ENCODE measurements around the gene MED9. TPM values are rescaled to one million over a fixed set of nuclear protein-coding genes. Genes with fewer than 3 reads are reported as not detected.
"Not testable (repeated sequence)": the region's sequence is repeated elsewhere in the genome, so short reads cannot be mapped to it uniquely, and the experiment has no call there.

Gene MED9, protein sequence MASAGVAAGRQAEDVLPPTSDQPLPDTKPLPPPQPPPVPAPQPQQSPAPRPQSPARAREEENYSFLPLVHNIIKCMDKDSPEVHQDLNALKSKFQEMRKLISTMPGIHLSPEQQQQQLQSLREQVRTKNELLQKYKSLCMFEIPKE
- total RNA-seq = 10 to 100 TPM; 18.4 to 20.5 TPM
- polyA plus RNA-seq (2013, experiment 1 of 2) = 17.3 TPM
- polyA plus RNA-seq (2013, experiment 2 of 2) = 18.8 TPM
- long read RNA-seq, experiment 1, transcript MED9-201 (2 exons, 2,228 nt) = major isoform, 9 of 16 reads
- long read RNA-seq, experiment 1, partial matches to known transcripts = 6 of 16 reads
- long read RNA-seq, experiment 1, other reads (novel, unspliced or antisense) = 1 of 16 reads
- long read RNA-seq, experiment 2, transcript MED9-201 (2 exons, 2,228 nt) = major isoform, 23 of 25 reads
- long read RNA-seq, experiment 2, partial matches to known transcripts = 0 of 25 reads
- long read RNA-seq, experiment 2, other reads (novel, unspliced or antisense) = 2 of 25 reads
- long read RNA-seq, experiment 3, transcript MED9-201 (2 exons, 2,228 nt) = major isoform, 136 of 143 reads
- long read RNA-seq, experiment 3, partial matches to known transcripts = 0 of 143 reads
- long read RNA-seq, experiment 3, other reads (novel, unspliced or antisense) = 1 of 143 reads
- long read RNA-seq, experiment 4, transcript MED9-201 (2 exons, 2,228 nt) = major isoform, 10 of 10 reads
- long read RNA-seq, experiment 4, partial matches to known transcripts = 0 of 10 reads
- long read RNA-seq, experiment 4, other reads (novel, unspliced or antisense) = 0 of 10 reads

DNA sequence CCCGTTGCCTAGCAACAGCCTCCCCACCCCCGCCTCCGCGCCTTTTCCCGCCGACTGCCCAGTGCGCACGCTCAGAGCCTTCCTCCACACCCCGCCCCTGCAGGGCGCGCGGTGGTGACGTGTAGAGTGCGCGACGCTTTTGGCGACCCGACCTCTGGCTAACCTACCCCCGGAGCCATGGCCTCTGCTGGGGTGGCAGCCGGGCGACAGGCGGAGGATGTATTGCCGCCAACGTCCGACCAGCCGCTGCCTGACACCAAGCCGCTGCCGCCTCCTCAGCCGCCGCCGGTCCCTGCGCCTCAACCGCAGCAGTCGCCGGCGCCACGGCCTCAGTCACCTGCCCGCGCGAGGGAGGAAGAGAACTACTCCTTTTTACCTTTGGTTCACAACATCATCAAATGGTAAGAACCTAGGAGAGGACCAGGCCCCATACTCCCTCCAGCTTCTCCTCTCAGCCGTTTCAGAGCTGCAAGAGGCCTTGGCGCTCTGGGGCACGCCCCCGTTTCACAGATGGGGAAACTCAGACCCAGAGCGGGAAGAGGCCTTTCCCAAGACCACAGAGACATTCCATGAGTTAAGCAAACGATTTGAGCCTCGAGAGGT, at the start of gene MED9:
Gene MED9, plus strand, starts transcription at position 136 of the 603 bp plus-strand sequence. Its CDS starts 42 bp downstream, at position 178.
- H3K27me3 Mint-ChIP-seq (ENCODE audit: insufficient read depth) = peaks cover 14% of the 10 kb centered on the region
- H3K4me1 ChIP-seq (ENCODE audit: control insufficient read depth, insufficient read depth, low read length) = no peaks in the 10 kb centered on the region
- no peaks in the 10 kb centered on the region for H3K9me3 Mint-ChIP-seq
- peak within 1 kb of the TSS; percentile 88 for H3K9ac ChIP-seq (ENCODE audit: extremely low read depth, low read length, poor library complexity, severe bottlenecking)
- peak within 1 kb of the TSS; percentile 63 for H3K27ac ChIP-seq (ENCODE audit: low read depth, low read length)
- H3K4me3 ChIP-seq (ENCODE audit: low read length) = peak within 1 kb of the TSS; percentile 93
- H3K9me3 ChIP-seq (ENCODE audit: control insufficient read depth, low read length) = no peaks in the 10 kb centered on the region
- peaks cover 7% of the 10 kb centered on the region for H3K27me3 ChIP-seq (ENCODE audit: control insufficient read depth, insufficient read depth, low read length, poor library complexity, severe bottlenecking)
- peak; percentile 99 for DNase-seq
- H3K36me3 ChIP-seq (ENCODE audit: control insufficient read depth, insufficient read depth, low read length) = peaks cover 24% of the 10 kb centered on the region
- WGBS, 2 experiments (ENCODE audit: insufficient coverage in 1 of 2, insufficient read length in 1 of 2) = 0% methylated on average over 7 to 47 of the region's 47 CpGs
- peaks cover 7% of the 10 kb centered on the region for H3K4me1 Mint-ChIP-seq
- peak within 1 kb of the TSS; percentile 98 for H3K27ac Mint-ChIP-seq
- H3K4me3 Mint-ChIP-seq = peak within 1 kb of the TSS; percentile 93
- peaks cover 18% of the 10 kb centered on the region for H3K36me3 Mint-ChIP-seq (ENCODE audit: low read depth)
- TF ChIP-seq, protein P1, sequence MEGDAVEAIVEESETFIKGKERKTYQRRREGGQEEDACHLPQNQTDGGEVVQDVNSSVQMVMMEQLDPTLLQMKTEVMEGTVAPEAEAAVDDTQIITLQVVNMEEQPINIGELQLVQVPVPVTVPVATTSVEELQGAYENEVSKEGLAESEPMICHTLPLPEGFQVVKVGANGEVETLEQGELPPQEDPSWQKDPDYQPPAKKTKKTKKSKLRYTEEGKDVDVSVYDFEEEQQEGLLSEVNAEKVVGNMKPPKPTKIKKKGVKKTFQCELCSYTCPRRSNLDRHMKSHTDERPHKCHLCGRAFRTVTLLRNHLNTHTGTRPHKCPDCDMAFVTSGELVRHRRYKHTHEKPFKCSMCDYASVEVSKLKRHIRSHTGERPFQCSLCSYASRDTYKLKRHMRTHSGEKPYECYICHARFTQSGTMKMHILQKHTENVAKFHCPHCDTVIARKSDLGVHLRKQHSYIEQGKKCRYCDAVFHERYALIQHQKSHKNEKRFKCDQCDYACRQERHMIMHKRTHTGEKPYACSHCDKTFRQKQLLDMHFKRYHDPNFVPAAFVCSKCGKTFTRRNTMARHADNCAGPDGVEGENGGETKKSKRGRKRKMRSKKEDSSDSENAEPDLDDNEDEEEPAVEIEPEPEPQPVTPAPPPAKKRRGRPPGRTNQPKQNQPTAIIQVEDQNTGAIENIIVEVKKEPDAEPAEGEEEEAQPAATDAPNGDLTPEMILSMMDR (conservative IDR thresholded peaks at IDR 0.05) = no peak

DNA sequence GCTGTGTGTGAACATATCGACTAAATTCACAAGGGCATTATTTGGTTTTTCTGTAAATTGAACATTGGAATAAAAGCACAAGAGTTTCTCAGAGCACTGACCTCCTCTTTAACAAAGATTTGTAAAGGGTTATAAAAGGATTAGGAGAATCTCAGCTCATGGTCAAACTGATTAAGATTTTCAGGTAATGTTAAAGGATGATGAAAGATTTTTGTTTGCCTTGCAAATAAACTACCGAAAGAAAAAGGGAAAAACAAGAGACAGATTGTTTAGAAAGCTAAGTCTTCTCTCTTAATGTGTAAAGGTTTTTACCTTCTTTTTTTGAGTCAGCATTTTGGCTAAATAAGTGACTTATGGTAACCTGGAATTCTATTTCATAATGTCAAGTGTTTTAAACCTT, 47.6 kb upstream of the MED9 start:
- Histone ChIP-seq H3K27ac (ENCODE audit: low read depth, low read length) (no peak overlapping the region), H3K4me3 (ENCODE audit: low read length) (no peak overlapping the region), H3K9me3 (ENCODE audit: control insufficient read depth, low read length) (peaks cover 19% of the 10 kb centered on the region), H3K9ac (ENCODE audit: extremely low read depth, low read length, poor library complexity, severe bottlenecking) (no peak overlapping the region), H3K4me1 (ENCODE audit: control insufficient read depth, insufficient read depth, low read length) (peaks cover 3% of the 10 kb centered on the region), H3K36me3 (ENCODE audit: control insufficient read depth, insufficient read depth, low read length) (no peaks in the 10 kb centered on the region), H3K27me3 (ENCODE audit: control insufficient read depth, insufficient read depth, low read length, poor library complexity, severe bottlenecking) (no peaks in the 10 kb centered on the region)
- no peak for DNase-seq
- H3K36me3 Mint-ChIP-seq (ENCODE audit: low read depth) = no peaks in the 10 kb centered on the region
- peaks cover 17% of the 10 kb centered on the region for H3K4me1 Mint-ChIP-seq
- peaks cover 19% of the 10 kb centered on the region for H3K27me3 Mint-ChIP-seq (ENCODE audit: insufficient read depth)
- H3K27ac Mint-ChIP-seq = no peak overlapping the region
- 86 to 93% methylated on average over 2 of the region's 2 CpGs for WGBS, 2 experiments (ENCODE audit: insufficient coverage in 1 of 2, insufficient read length in 1 of 2)
- peaks cover 31% of the 10 kb centered on the region for H3K9me3 Mint-ChIP-seq
- TF ChIP-seq, protein P1 (conservative IDR thresholded peaks at IDR 0.05) = no peak
- no peak overlapping the region for H3K4me3 Mint-ChIP-seq

DNA sequence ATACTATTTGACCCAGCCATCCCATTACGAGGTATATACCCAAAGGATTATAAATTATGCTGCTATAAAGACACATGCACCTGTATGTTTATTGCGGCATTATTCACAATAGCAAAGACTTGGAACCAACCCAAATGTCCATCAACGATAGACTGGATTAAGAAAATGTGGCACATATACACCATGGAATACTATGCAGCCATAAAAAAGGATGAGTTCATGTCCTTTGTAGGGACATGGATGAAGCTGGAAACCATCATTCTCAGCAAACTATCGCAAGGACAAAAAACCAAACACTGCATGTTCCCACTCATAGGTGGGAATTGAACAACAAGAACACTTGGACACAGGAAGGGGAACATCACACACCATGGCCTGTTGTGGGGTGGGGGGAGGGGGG, 45.9 kb upstream of the MED9 start:
- H3K9ac ChIP-seq (ENCODE audit: extremely low read depth, low read length, poor library complexity, severe bottlenecking); H3K4me3 ChIP-seq (ENCODE audit: low read length); H3K27me3 ChIP-seq (ENCODE audit: control insufficient read depth, insufficient read depth, low read length, poor library complexity, severe bottlenecking); H3K4me1 ChIP-seq (ENCODE audit: control insufficient read depth, insufficient read depth, low read length); H3K36me3 Mint-ChIP-seq (ENCODE audit: low read depth); DNase-seq; H3K27ac Mint-ChIP-seq; H3K9me3 ChIP-seq (ENCODE audit: control insufficient read depth, low read length); H3K27ac ChIP-seq (ENCODE audit: low read depth, low read length); H3K4me3 Mint-ChIP-seq; H3K36me3 ChIP-seq (ENCODE audit: control insufficient read depth, insufficient read depth, low read length): not testable (repeated sequence)
- H3K27me3 Mint-ChIP-seq (ENCODE audit: insufficient read depth) = peaks cover 17% of the 10 kb centered on the region
- WGBS, 2 experiments (ENCODE audit: insufficient coverage in 1 of 2, insufficient read length in 1 of 2) = 80 to 93% methylated on average over 1 to 2 of the region's 4 CpGs
- H3K9me3 Mint-ChIP-seq = peaks cover 21% of the 10 kb centered on the region
- peaks cover 32% of the 10 kb centered on the region for H3K4me1 Mint-ChIP-seq
